Head of caudate nucleus (tissue), 42 donors: Measurements from ENCODE around the gene HDC.

Experiments
- DNase-seq, 42 donors: peaks; one replicate each; pipeline versions ENCODE4 v3.0.0 to v3.0.0-alpha.2; 2020 to 2021; ENCODE audit warnings: mixed read lengths in 7 of 42
- intact Hi-C: fragments of 100-400 bp; cut with DNase I; formaldehyde crosslinking; loops from one replicate; pipeline ENCODE4 v1.15.0; 2022

HDC gene

GRCh38 chr15:50231761-50232160 lies 33.8 kb downstream of the HDC start:
- intact Hi-C loops, result no loop called here
- no peak for DNase-seq

GRCh38 chr15:50229336-50229735 lies 36.2 kb downstream of the HDC start:
- intact Hi-C loops, result no loop called here
- no peak for DNase-seq

- DNase-seq, result no peak
- intact Hi-C loops, result no loop called here
These were observed 36.7 kb downstream of the HDC start for GRCh38 chr15:50228866-50229265.

- intact Hi-C loops, result no loop called here
- DNase-seq, result no peak
These were observed 38.5 kb downstream of the HDC start for GRCh38 chr15:50227076-50227475.

- intact Hi-C loops, result no loop called here
- DNase-seq, result no peak
These were observed 39.6 kb downstream of the HDC start for GRCh38 chr15:50225938-50226337.

- intact Hi-C loops, result no loop called here
- DNase-seq, result no peak
These were observed 40.5 kb downstream of the HDC start for GRCh38 chr15:50225057-50225456.

- no peak for DNase-seq
- intact Hi-C loops, result no loop called here
These were observed 40.9 kb downstream of the HDC start for GRCh38 chr15:50224606-50225005.

- intact Hi-C loops, result no loop called here
- DNase-seq, result no peak
These were observed 43.3 kb downstream of the HDC start for GRCh38 chr15:50222181-50222580.

- no peak for DNase-seq
- intact Hi-C loops, result no loop called here
These were observed 45.7 kb downstream of the HDC start for GRCh38 chr15:50219820-50220219.

GRCh38 chr15:50218691-50219090 lies 46.8 kb downstream of the HDC start:
- intact Hi-C loops, result no loop called here

GRCh38 chr15:50218291-50218690 lies 47.2 kb downstream of the HDC start:
- DNase-seq, result no peak
- intact Hi-C loops, result no loop called here

More at GRCh38 chr15:50218691-50219090, 46.8 kb downstream of the HDC start:
- no peak for DNase-seq

- no peak for DNase-seq
- intact Hi-C loops, result no loop called here
These were observed 54.9 kb downstream of the HDC start for GRCh38 chr15:50210462-50211157.

- intact Hi-C loops, result no loop called here
- no peak for DNase-seq
These were observed 55.7 kb downstream of the HDC start for GRCh38 chr15:50209809-50210208.

GRCh38 chr15:50206020-50206419 lies 59.5 kb downstream of the HDC start:
- intact Hi-C loops, result no loop called here
- DNase-seq, result no peak

GRCh38 chr15:50202003-50202402 lies 63.5 kb downstream of the HDC start:
- intact Hi-C loops, result no loop called here
- no peak for DNase-seq

- intact Hi-C loops, result no loop called here
- DNase-seq, result no peak
These were observed 72.5 kb downstream of the HDC start for GRCh38 chr15:50192926-50193620.

GRCh38 chr15:50192164-50192563 lies 73.4 kb downstream of the HDC start:
- intact Hi-C loops, result no loop called here
- no peak for DNase-seq
